Cardiac muscle cell (in vitro differentiated cells and primary cell): ENCODE measurements around the gene ADIRF. TPM values are rescaled to one million over a fixed set of nuclear protein-coding genes. Genes with fewer than 3 reads are reported as not detected.
A peak's percentile ranks its signal among the peaks of the same experiment; 100 is the strongest.
"Not testable (repeated sequence)": the region's sequence is repeated elsewhere in the genome, so short reads cannot be mapped to it uniquely, and the experiment has no call there.

Source experiments
- DNase-seq, 2 donors: peaks; one replicate each; pipeline versions ENCODE4 v3.0.0 to v3.0.0-alpha.2; 2010 to 2017; ENCODE audit warnings: low read depth in 1 of 2, low spot score in 1 of 2
- H3K27ac ChIP-seq: fragments of 200-600 bp; sonication (generic); 2 replicates; pipeline ENCODE4 v1.5.1; 2016
- H3K27me3 ChIP-seq: fragments of 200-600 bp; sonication (generic); 2 replicates; pipeline ENCODE4 v1.6.0; 2016; ENCODE audit warnings: control low read depth
- H3K36me3 ChIP-seq: fragments of 200-600 bp; sonication (generic); 2 replicates; pipeline ENCODE4 v1.5.1; 2016; ENCODE audit warnings: control low read depth
- H3K4me1 ChIP-seq: fragments of 200-600 bp; sonication (generic); 2 replicates; pipeline ENCODE4 v1.8.1; 2017; ENCODE audit warnings: low read depth, mild to moderate bottlenecking, mixed run types
- H3K4me3 ChIP-seq: fragments of 200-600 bp; sonication (generic); 2 replicates; pipeline ENCODE4 v1.5.1; 2016; ENCODE audit warnings: mild to moderate bottlenecking
- H3K9me3 ChIP-seq: fragments of 200-600 bp; sonication (generic); 2 replicates; pipeline ENCODE4 v1.5.1; 2017; ENCODE audit warnings: low read depth, mild to moderate bottlenecking, control low read depth
- polyA plus RNA-seq: library from polyadenylated mRNA; unstranded; fragments of >200 nt; fragmentation: Nextera tagmentation; extraction: Ambion mirVana; gene quantifications from 2 replicates; pipeline ENCODE4 v1.2.1, GENCODE V29; 2016
- total RNA-seq: library from RNA; depleted of rRNA; stranded (reverse); fragments of >200 nt; gene quantifications from 2 replicates; pipeline ENCODE4 v1.2.3, GENCODE V29; 2016
- TF ChIP-seq, protein P1 (sequence below): IDR thresholded peaks from 2 replicates; pipeline ENCODE4 v1.5.1; 2012; ENCODE audit warnings: low read depth, mild to moderate bottlenecking, low read length

Gene ADIRF
- total and polyA plus RNA-seq, 2 experiments from 2014 or later = 0.40 TPM; not detected in 1

DNA sequence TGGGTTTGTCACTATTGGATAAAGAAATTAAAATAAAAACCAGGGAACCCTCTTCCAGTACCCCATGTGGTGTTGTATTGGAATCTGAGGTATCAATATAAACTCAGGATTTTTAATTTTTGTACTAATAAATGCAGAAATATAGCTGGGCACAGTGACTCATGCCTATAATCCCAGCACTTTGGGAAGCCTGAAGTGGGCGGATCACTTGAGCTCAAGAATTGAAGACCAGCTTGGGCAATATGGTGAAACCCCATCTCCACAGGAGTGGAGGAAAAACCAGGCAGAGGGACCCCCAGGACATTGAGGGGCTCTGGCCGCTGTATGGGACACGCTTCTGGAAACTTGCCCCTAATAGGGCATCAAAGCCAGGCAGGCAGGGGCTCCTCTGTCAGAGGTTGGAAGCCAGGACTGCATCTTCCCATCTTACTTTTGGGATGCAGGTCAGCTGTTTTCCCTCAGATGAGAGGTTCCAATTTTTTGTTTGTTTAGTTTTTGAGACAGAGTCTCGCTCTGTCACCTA lies 11.1 kb downstream of the ADIRF start:
- Histone ChIP-seq H3K27me3 (no peaks in the 10 kb centered on the region), H3K36me3 (no peaks in the 10 kb centered on the region), H3K9me3 (no peaks in the 10 kb centered on the region), H3K27ac (peak overlapping the region; percentile 76), H3K4me3 (no peak overlapping the region), H3K4me1 (peaks cover 16% of the 10 kb centered on the region)
- no peak for DNase-seq
- TF ChIP-seq, protein P1, sequence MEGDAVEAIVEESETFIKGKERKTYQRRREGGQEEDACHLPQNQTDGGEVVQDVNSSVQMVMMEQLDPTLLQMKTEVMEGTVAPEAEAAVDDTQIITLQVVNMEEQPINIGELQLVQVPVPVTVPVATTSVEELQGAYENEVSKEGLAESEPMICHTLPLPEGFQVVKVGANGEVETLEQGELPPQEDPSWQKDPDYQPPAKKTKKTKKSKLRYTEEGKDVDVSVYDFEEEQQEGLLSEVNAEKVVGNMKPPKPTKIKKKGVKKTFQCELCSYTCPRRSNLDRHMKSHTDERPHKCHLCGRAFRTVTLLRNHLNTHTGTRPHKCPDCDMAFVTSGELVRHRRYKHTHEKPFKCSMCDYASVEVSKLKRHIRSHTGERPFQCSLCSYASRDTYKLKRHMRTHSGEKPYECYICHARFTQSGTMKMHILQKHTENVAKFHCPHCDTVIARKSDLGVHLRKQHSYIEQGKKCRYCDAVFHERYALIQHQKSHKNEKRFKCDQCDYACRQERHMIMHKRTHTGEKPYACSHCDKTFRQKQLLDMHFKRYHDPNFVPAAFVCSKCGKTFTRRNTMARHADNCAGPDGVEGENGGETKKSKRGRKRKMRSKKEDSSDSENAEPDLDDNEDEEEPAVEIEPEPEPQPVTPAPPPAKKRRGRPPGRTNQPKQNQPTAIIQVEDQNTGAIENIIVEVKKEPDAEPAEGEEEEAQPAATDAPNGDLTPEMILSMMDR = no peak

DNA sequence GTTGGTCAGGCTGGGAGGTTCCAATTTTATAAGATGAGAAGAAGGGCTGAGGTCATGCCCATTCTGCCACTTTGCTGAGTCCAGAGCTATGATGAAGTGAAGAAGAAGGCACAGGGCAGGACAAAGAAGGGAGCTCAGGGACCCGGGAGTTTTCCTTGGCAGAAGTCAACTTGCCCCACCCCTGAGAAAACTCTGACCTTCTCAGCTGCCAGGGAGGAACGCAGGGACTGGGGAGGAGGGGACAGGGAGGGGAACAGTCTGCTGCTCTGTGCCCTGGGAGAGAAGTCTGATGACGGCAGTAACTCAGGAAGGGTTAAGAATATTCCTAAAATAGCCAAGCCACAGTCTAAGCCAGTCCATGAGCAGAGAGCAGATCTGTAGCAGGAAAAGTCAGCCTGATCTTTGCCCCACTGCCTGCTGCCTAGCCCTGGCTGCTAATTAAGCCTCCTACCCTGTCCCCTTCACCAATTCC lies 11.7 kb downstream of the ADIRF start:
- Histone ChIP-seq H3K9me3 (no peaks in the 10 kb centered on the region), H3K27ac (peak overlapping the region; percentile 76), H3K27me3 (no peaks in the 10 kb centered on the region), H3K36me3 (no peaks in the 10 kb centered on the region), H3K4me1 (peaks cover 16% of the 10 kb centered on the region), H3K4me3 (no peak overlapping the region)
- TF ChIP-seq, protein P1 = no peak
- DNase-seq = peak; percentile 30 to 68

DNA sequence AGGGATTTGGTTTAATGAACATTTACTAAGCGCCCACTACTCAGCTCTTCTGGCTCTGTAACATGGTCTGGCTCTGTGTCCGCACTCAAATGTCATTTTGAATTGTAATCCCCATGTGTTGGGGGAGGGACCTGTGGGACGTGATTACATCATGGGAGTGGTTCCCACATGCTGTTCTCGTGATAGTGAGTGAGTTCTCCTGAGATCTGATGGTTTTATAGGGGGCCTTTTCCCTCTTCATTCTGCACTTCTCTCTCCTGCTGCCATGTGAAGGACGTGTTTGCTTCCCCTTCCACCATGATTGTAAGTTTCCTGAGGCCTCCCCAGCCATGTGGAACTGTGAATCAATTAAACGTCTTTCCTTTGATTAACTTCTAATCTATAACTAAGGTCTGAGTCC lies 12.7 kb downstream of the ADIRF start:
- Histone ChIP-seq H3K27ac (peak overlapping the region; percentile 76), H3K4me1 (peaks cover 16% of the 10 kb centered on the region)
- DNase-seq, H3K4me3 ChIP-seq, H3K36me3 ChIP-seq, H3K27me3 ChIP-seq, H3K9me3 ChIP-seq: not testable (repeated sequence)

DNA sequence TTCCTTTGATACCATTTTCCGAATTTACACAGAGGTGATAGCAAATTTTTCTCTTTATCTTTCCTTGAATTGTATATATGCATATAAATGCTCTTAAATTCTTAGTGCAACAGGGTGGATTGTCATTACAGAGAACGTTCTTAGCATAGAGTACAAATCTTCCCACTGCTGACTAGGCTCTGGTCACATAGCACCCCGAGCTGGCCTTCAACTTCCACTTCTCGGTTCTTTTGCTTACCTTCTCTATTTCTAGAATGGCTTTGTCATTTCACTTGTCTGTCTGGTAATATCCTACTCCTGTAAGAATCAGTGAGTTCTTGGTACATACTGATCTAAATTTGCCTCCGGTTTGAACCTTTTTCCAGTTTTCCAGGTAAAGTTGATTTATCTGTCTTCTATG lies 13.4 kb downstream of the ADIRF start:
- no peaks in the 10 kb centered on the region for H3K36me3 ChIP-seq

DNA sequence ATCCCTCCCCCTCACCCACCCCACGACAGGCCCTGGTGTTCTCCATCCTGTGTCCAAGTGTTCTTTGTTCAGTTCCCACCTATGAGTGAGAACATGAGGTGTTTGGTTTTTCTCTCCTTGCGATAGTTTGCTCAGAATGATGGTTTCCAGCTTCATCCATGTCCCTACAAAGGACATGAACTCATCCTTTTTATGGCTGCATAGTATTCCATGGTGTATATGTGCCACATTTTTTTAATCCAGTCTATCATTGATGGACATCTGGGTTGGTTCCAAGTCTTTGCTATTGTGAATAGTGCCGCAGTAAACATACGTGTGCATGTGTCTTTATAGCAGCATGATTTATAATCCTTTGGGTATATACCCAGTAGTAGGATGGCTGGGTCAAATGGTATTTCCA lies 16.2 kb downstream of the ADIRF start:
- not testable (repeated sequence) for H3K4me3 ChIP-seq, H3K36me3 ChIP-seq, H3K27ac ChIP-seq, DNase-seq, H3K9me3 ChIP-seq, H3K27me3 ChIP-seq
- H3K4me1 ChIP-seq = peaks cover 16% of the 10 kb centered on the region

More for the DNA sequence above, 13.4 kb downstream of the ADIRF start:
- DNase-seq = no peak
- no peaks in the 10 kb centered on the region for H3K9me3 ChIP-seq
- TF ChIP-seq, protein P1 = no peak
- H3K27ac ChIP-seq = no peak overlapping the region
- H3K27me3 ChIP-seq = no peaks in the 10 kb centered on the region
- H3K4me3 ChIP-seq = no peak overlapping the region
- H3K4me1 ChIP-seq = peaks cover 16% of the 10 kb centered on the region

DNA sequence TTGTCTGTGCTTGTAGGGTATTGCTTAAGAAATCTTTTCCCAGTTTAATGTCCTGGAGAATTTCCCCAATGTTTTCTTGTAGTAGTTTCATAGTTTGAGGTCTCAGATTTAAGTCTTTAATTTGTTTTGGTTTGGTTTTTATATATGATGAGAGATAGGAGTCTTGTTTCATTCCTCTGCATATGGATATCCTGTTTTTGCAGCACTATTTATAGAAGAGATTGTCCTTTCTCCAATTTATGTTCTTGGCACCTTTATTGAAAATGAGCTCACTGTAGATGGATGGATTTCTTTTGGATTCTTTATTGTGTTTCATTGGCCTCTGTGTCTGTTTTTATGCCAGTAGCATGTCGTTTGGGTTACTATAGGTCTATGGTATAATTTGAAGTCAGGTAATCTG lies 20.2 kb downstream of the ADIRF start:
- no peaks in the 10 kb centered on the region for H3K4me1 ChIP-seq
- no peaks in the 10 kb centered on the region for H3K9me3 ChIP-seq
- no peak overlapping the region for H3K4me3 ChIP-seq
- TF ChIP-seq, protein P1 = no peak
- H3K27me3 ChIP-seq = no peaks in the 10 kb centered on the region
- H3K27ac ChIP-seq = no peak overlapping the region
- DNase-seq = no peak
- no peaks in the 10 kb centered on the region for H3K36me3 ChIP-seq

DNA sequence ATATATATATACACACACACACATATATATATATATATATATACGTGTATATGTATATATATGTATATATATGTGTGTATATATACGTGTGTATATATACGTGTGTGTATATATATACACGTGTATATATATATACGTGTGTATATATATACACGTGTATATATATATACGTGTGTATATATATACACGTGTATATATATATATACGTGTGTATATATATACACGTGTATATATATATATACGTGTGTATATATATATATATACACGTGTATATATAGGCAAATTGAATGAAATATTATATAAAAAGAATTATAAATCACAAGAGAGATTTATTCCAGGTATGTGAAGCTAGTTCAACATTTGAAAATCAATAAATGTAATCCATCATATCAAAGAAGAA lies 23.1 kb downstream of the ADIRF start:
- H3K4me1 ChIP-seq, DNase-seq, H3K36me3 ChIP-seq: not testable (repeated sequence)

More for the DNA sequence above, 23.1 kb downstream of the ADIRF start:
- not testable (repeated sequence) for H3K4me3 ChIP-seq, H3K27ac ChIP-seq, H3K27me3 ChIP-seq, H3K9me3 ChIP-seq
